ENCODE measurements around the gene CWC22. TPM values are rescaled to one million over a fixed set of nuclear protein-coding genes. Genes with fewer than 3 reads are reported as not detected.

The CWC22 gene
- polyA plus RNA-seq, 1 donor from 2014 or later: 16.0 TPM

GRCh38 chr2:180033993-180034894 lies 27.1 kb upstream of the CWC22 start:
- Histone ChIP-seq H3K79me2 (replicated peaks; ENCODE audit: insufficient read depth, low read length) (no peaks in the 10 kb centered on the region), H2AFZ (ENCODE audit: low read depth, low read length) (no peak overlapping the region), H3K9me3 (ENCODE audit: low read length) (no peaks in the 10 kb centered on the region), H3K27ac (ENCODE audit: low read length) (no peak overlapping the region), H4K20me1 (ENCODE audit: insufficient read depth) (no peaks in the 10 kb centered on the region), H3K36me3 (ENCODE audit: insufficient read depth, low read length) (no peaks in the 10 kb centered on the region), H3K9ac (ENCODE audit: low read length) (no peak overlapping the region), H3K9me2 (ENCODE audit: insufficient read depth, low read length) (no peaks in the 10 kb centered on the region), H3K4me3 (ENCODE audit: low read length) (no peak overlapping the region), H3K27me3 (ENCODE audit: insufficient read depth, low read depth, low read length) (no peaks in the 10 kb centered on the region), H3K4me2 (ENCODE audit: low read length) (no peak overlapping the region), H3F3A (ENCODE audit: insufficient read depth, low read length, poor library complexity, severe bottlenecking) (no peaks in the 10 kb centered on the region)
- TF ChIP-seq EP300 (conservative IDR thresholded peaks at IDR 0.05; ENCODE audit: poor library complexity, severe bottlenecking) (no peak), EZH2 (IDR thresholded peaks at IDR 0.05; ENCODE audit: borderline replicate concordance, insufficient read depth, low read length, poor library complexity, severe bottlenecking) (no peak), CTCF (IDR thresholded peaks at IDR 0.05; ENCODE audit: poor library complexity, severe bottlenecking) (no peak), SMC3 (conservative IDR thresholded peaks at IDR 0.05; ENCODE audit: poor library complexity) (no peak), REST (IDR thresholded peaks at IDR 0.05; ENCODE audit: borderline replicate concordance) (no peak), POLR2AphosphoS5 (IDR thresholded peaks at IDR 0.05) (no peak), RAD21 (conservative IDR thresholded peaks at IDR 0.05) (no peak)

- H3K27me3 ChIP-seq (ENCODE audit: insufficient read depth, low read depth, low read length): no peaks in the 10 kb centered on the region
- no peak overlapping the region for H2AFZ ChIP-seq (ENCODE audit: low read depth, low read length)
- H3K79me2 ChIP-seq (replicated peaks; ENCODE audit: insufficient read depth, low read length): no peaks in the 10 kb centered on the region
- no peaks in the 10 kb centered on the region for H3K36me3 ChIP-seq (ENCODE audit: insufficient read depth, low read length)
- no peaks in the 10 kb centered on the region for H4K20me1 ChIP-seq (ENCODE audit: insufficient read depth)
- H3K9me3 ChIP-seq (ENCODE audit: low read length): no peaks in the 10 kb centered on the region
- no peak for TF ChIP-seq CTCF (IDR thresholded peaks at IDR 0.05; ENCODE audit: poor library complexity, severe bottlenecking)
- TF ChIP-seq SMC3 (conservative IDR thresholded peaks at IDR 0.05; ENCODE audit: poor library complexity): no peak
- no peak for TF ChIP-seq MXI1 (conservative IDR thresholded peaks at IDR 0.05; ENCODE audit: poor library complexity, severe bottlenecking)
- no peak for TF ChIP-seq POLR2AphosphoS5 (IDR thresholded peaks at IDR 0.05)
- no peak for TF ChIP-seq REST (IDR thresholded peaks at IDR 0.05; ENCODE audit: borderline replicate concordance)
- no peak for TF ChIP-seq EP300 (conservative IDR thresholded peaks at IDR 0.05; ENCODE audit: poor library complexity, severe bottlenecking)
- no peak for TF ChIP-seq RAD21 (conservative IDR thresholded peaks at IDR 0.05)
- TF ChIP-seq TAF1 (IDR thresholded peaks at IDR 0.05; ENCODE audit: low read depth): no peak
- TF ChIP-seq EZH2 (IDR thresholded peaks at IDR 0.05; ENCODE audit: borderline replicate concordance, insufficient read depth, low read length, poor library complexity, severe bottlenecking): no peak
- no peaks in the 10 kb centered on the region for H3K9me2 ChIP-seq (ENCODE audit: insufficient read depth, low read length)
- no peak overlapping the region for H3K4me2 ChIP-seq (ENCODE audit: low read length)
- H3F3A ChIP-seq (ENCODE audit: insufficient read depth, low read length, poor library complexity, severe bottlenecking): no peaks in the 10 kb centered on the region
- H3K9ac ChIP-seq (ENCODE audit: low read length): no peak overlapping the region
- H3K27ac ChIP-seq (ENCODE audit: low read length): no peak overlapping the region
- no peak overlapping the region for H3K4me3 ChIP-seq (ENCODE audit: low read length)
These were observed 22.5 kb upstream of the CWC22 start for GRCh38 chr2:180029575-180029974.

All from neural cell (in vitro differentiated cells).